ENCODE results near the gene WWOX. TPM values are rescaled to one million over a fixed set of nuclear protein-coding genes. Genes with fewer than 3 reads are reported as not detected.

The WWOX gene
- total RNA-seq, 2 donors from 2014 or later, result 30.0 to 35.4 TPM

- no peak overlapping the region for H3K4me3 ChIP-seq (ENCODE audit: low read length)
- 70 to 94% methylated on average over 2 to 6 of the region's 6 CpGs for WGBS, 2 experiments (ENCODE audit: insufficient coverage in 1 of 2, insufficient read length in 1 of 2)
- H3K9me3 ChIP-seq (ENCODE audit: control insufficient read depth, low read length), result no peaks in the 10 kb centered on the region
- Mint-ChIP-seq H3K4me3 (no peak overlapping the region), H3K27me3 (ENCODE audit: insufficient read depth) (no peaks in the 10 kb centered on the region), H3K36me3 (ENCODE audit: low read depth) (no peaks in the 10 kb centered on the region), H3K9me3 (peaks cover under 1% of the 10 kb centered on the region), H3K27ac (no peak overlapping the region), H3K4me1 (peaks cover 11% of the 10 kb centered on the region)
- no peak overlapping the region for H3K27ac ChIP-seq (ENCODE audit: low read depth, low read length)
- no peaks in the 10 kb centered on the region for H3K27me3 ChIP-seq (ENCODE audit: control insufficient read depth, insufficient read depth, low read length, poor library complexity, severe bottlenecking)
- TF ChIP-seq CTCF (conservative IDR thresholded peaks at IDR 0.05), result no peak
- no peak overlapping the region for H3K9ac ChIP-seq (ENCODE audit: extremely low read depth, low read length, poor library complexity, severe bottlenecking)
- no peaks in the 10 kb centered on the region for H3K4me1 ChIP-seq (ENCODE audit: control insufficient read depth, insufficient read depth, low read length)
- no peaks in the 10 kb centered on the region for H3K36me3 ChIP-seq (ENCODE audit: control insufficient read depth, insufficient read depth, low read length)
- no peak for DNase-seq
Observed at GRCh38 chr16:79137426-79137939, 1038.0 kb downstream of the WWOX start.

GRCh38 chr16:79139799-79140198 lies 1040.3 kb downstream of the WWOX start:
- DNase-seq, result no peak
- Mint-ChIP-seq H3K36me3 (ENCODE audit: low read depth) (no peaks in the 10 kb centered on the region), H3K27ac (no peak overlapping the region), H3K4me3 (no peak overlapping the region), H3K27me3 (ENCODE audit: insufficient read depth) (no peaks in the 10 kb centered on the region), H3K9me3 (no peaks in the 10 kb centered on the region), H3K4me1 (peaks cover 11% of the 10 kb centered on the region)
- 95 to 98% methylated on average over 5 to 7 of the region's 7 CpGs for WGBS, 2 experiments (ENCODE audit: insufficient coverage in 1 of 2, insufficient read length in 1 of 2)
- Histone ChIP-seq H3K27ac (ENCODE audit: low read depth, low read length) (no peak overlapping the region), H3K4me1 (ENCODE audit: control insufficient read depth, insufficient read depth, low read length) (no peaks in the 10 kb centered on the region), H3K4me3 (ENCODE audit: low read length) (no peak overlapping the region), H3K36me3 (ENCODE audit: control insufficient read depth, insufficient read depth, low read length) (no peaks in the 10 kb centered on the region), H3K9me3 (ENCODE audit: control insufficient read depth, low read length) (no peaks in the 10 kb centered on the region), H3K9ac (ENCODE audit: extremely low read depth, low read length, poor library complexity, severe bottlenecking) (no peak overlapping the region), H3K27me3 (ENCODE audit: control insufficient read depth, insufficient read depth, low read length, poor library complexity, severe bottlenecking) (no peaks in the 10 kb centered on the region)
- no peak for TF ChIP-seq CTCF (conservative IDR thresholded peaks at IDR 0.05)

- WGBS, 2 experiments (ENCODE audit: insufficient coverage in 1 of 2, insufficient read length in 1 of 2), result 80 to 89% methylated on average over 1 to 2 of the region's 2 CpGs
- no peaks in the 10 kb centered on the region for H3K27me3 ChIP-seq (ENCODE audit: control insufficient read depth, insufficient read depth, low read length, poor library complexity, severe bottlenecking)
- Mint-ChIP-seq H3K27me3 (ENCODE audit: insufficient read depth) (peaks cover 1% of the 10 kb centered on the region), H3K4me1 (peaks cover 9% of the 10 kb centered on the region), H3K9me3 (no peaks in the 10 kb centered on the region), H3K4me3 (no peak overlapping the region), H3K36me3 (ENCODE audit: low read depth) (no peaks in the 10 kb centered on the region), H3K27ac (no peak overlapping the region)
- H3K9ac ChIP-seq (ENCODE audit: extremely low read depth, low read length, poor library complexity, severe bottlenecking), result no peak overlapping the region
- no peaks in the 10 kb centered on the region for H3K9me3 ChIP-seq (ENCODE audit: control insufficient read depth, low read length)
- no peaks in the 10 kb centered on the region for H3K36me3 ChIP-seq (ENCODE audit: control insufficient read depth, insufficient read depth, low read length)
- peak; percentile 51 for TF ChIP-seq CTCF (conservative IDR thresholded peaks at IDR 0.05)
- no peak for DNase-seq
- H3K4me1 ChIP-seq (ENCODE audit: control insufficient read depth, insufficient read depth, low read length), result no peaks in the 10 kb centered on the region
- no peak overlapping the region for H3K4me3 ChIP-seq (ENCODE audit: low read length)
- H3K27ac ChIP-seq (ENCODE audit: low read depth, low read length), result no peak overlapping the region
Observed at GRCh38 chr16:79143026-79143425, 1043.6 kb downstream of the WWOX start.

All from endodermal cell (in vitro differentiated cells).